ENCODE results near the gene MAP1LC3B2.

DNA sequence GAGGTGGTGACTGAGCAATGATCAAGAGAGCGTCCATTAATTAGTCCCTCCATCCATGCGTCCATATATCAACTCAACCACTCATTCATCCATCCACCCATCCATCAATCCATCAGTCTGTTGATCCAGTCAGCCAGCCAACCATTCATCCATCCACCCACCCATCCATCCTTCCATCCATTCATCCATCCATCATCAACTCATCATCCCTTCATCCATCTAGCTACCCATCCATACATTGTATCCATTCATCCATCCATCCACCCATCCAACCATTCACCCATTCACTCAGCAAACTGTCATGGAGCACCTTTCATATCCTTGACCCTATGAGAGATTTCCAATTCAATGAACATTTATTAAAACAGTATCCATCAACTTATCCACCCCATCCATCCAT lies 28.1 kb downstream of the MAP1LC3B2 start:
- TF ChIP-seq RFX5 (IDR thresholded peaks at IDR 0.05; ENCODE audit: borderline replicate concordance, low read depth, low read length) (no peak), RAD21 (IDR thresholded peaks at IDR 0.05 in 1 of 2, conservative IDR thresholded peaks at IDR 0.05 in 1 of 2; ENCODE audit: low read depth in 2 of 2, low read length in 2 of 2) (no peak)

Data from H1 (cell line).